ENCODE results near the gene PMEPA1. TPM values are rescaled to one million over a fixed set of nuclear protein-coding genes. Genes with fewer than 3 reads are reported as not detected.
A peak's percentile ranks its signal among the peaks of the same experiment; 100 is the strongest.

The PMEPA1 gene
- total RNA-seq, 2 experiments from 2014 or later, result 15.7 to 18.0 TPM

- peak overlapping the region; percentile 87 for H3K4me3 Mint-ChIP-seq
- H3K4me3 ChIP-seq (ENCODE audit: low read length), result no peak overlapping the region
- peaks cover 88% of the 10 kb centered on the region for H3K4me1 Mint-ChIP-seq (ENCODE audit: low read depth)
- intact Hi-C loops (cut with DNase I, micrococcal nuclease), result loop anchor here in 1 of 2 experiments (2.0 to 10.0 kb wide), 4 partner anchors 33 to 1033 kb away; partner anchors contain the start of genes STX16 and VAPB
- H3K9me3 ChIP-seq (ENCODE audit: control insufficient read depth in 1 of 2, insufficient read depth in 1 of 2, low read length in 2 of 2), result peaks cover 0 to 6% of the 10 kb centered on the region in 2 experiments
- no peaks in the 10 kb centered on the region for H3K27me3 ChIP-seq (ENCODE audit: control insufficient read depth in 1 of 2, insufficient read depth in 2 of 2, low read length in 2 of 2)
- no peak for TF ChIP-seq CTCF (IDR thresholded peaks at IDR 0.05)
- no peaks in the 10 kb centered on the region for H3K36me3 ChIP-seq (ENCODE audit: insufficient read depth, low read length)
- H3K27ac ChIP-seq (ENCODE audit: low read depth in 1 of 2, low read length in 2 of 2), result no peak overlapping the region
- peaks cover 45% of the 10 kb centered on the region for H3K36me3 Mint-ChIP-seq (ENCODE audit: low read depth)
- CTCF ChIA-PET, result interaction anchor here (0.7 to 2.8 kb wide), 15 partner anchors 12 to 465 kb away, joined by 3 to 13 read pairs (median 5); no protein-coding TSS in a partner anchor
- H3K9me3 Mint-ChIP-seq, result peaks cover 3% of the 10 kb centered on the region
- POLR2A ChIA-PET, result interaction anchor here (1.4 to 2.4 kb wide), 3 partner anchors 32 to 88 kb away, joined by 5 to 8 read pairs (median 6); partner anchors contain the start of gene PMEPA1
- ATAC-seq (ENCODE audit: poor library complexity), result no peak
- peak overlapping the region; percentile 84 for H3K27ac Mint-ChIP-seq
- no peaks in the 10 kb centered on the region for H3K27me3 Mint-ChIP-seq
- H3K4me1 ChIP-seq (ENCODE audit: insufficient read depth, low read length), result peaks cover 71% of the 10 kb centered on the region
- no peak for DNase-seq
Measured at GRCh38 chr20:57622201-57622570, 87.6 kb downstream of the PMEPA1 start.

- Histone ChIP-seq H3K36me3 (ENCODE audit: insufficient read depth, low read length) (no peaks in the 10 kb centered on the region), H3K4me3 (ENCODE audit: low read length) (no peak overlapping the region), H3K27ac (ENCODE audit: low read depth in 1 of 2, low read length in 2 of 2) (peak overlapping the region; percentile 78 to 90), H3K9me3 (ENCODE audit: control insufficient read depth in 1 of 2, insufficient read depth in 1 of 2, low read length in 2 of 2) (peaks cover 0 to 6% of the 10 kb centered on the region in 2 experiments), H3K27me3 (ENCODE audit: control insufficient read depth in 1 of 2, insufficient read depth in 2 of 2, low read length in 2 of 2) (no peaks in the 10 kb centered on the region), H3K4me1 (ENCODE audit: insufficient read depth, low read length) (peaks cover 72% of the 10 kb centered on the region)
- Mint-ChIP-seq H3K4me1 (ENCODE audit: low read depth) (peaks cover 89% of the 10 kb centered on the region), H3K9me3 (peaks cover 3% of the 10 kb centered on the region), H3K27me3 (no peaks in the 10 kb centered on the region), H3K27ac (peak overlapping the region; percentile 94), H3K4me3 (peak overlapping the region; percentile 76), H3K36me3 (ENCODE audit: low read depth) (peaks cover 50% of the 10 kb centered on the region)
- ATAC-seq (ENCODE audit: poor library complexity), result no peak
- ChIA-PET CTCF (interaction anchor here (1.2 to 2.8 kb wide), 5 partner anchors 21 to 613 kb away, joined by 3 to 11 read pairs (median 6); no protein-coding TSS in a partner anchor), POLR2A (interaction anchor here (1.7 to 3.4 kb wide), 7 partner anchors 8 to 232 kb away, joined by 7 to 139 read pairs (median 9); no protein-coding TSS in a partner anchor)
- intact Hi-C loops (cut with DNase I, micrococcal nuclease), result loop anchor here in 1 of 2 experiments (2.0 to 10.0 kb wide), 4 partner anchors 33 to 1033 kb away; partner anchors contain the start of genes STX16 and VAPB
- DNase-seq, result peak in 1 of 14 experiments; percentile 34
- no peak for TF ChIP-seq CTCF (IDR thresholded peaks at IDR 0.05)
Measured at GRCh38 chr20:57621421-57622200, 88.2 kb downstream of the PMEPA1 start.

DNA sequence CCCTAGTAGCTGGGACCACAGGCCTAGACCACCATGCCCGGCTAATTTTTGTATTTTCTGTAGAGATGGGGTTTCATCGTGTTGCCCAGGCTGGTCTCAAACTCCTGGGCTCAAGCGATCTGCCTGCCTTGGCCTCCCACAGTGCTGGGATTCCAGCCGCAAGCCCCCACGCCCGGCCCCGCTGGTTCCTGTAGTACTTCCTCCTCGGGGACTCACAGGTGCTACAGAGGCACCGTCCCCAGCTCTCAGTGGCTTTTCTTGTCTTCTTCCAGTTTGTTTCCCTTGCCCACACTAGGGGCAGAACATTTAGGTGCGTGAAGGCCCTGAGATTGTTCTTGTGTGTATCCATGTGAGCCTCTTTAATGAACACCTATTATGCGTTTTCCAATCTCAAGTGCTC, 88.8 kb downstream of the PMEPA1 start:
- Mint-ChIP-seq H3K27ac (peak overlapping the region; percentile 94), H3K4me3 (peak overlapping the region; percentile 76), H3K4me1 (ENCODE audit: low read depth) (peaks cover 86% of the 10 kb centered on the region), H3K27me3 (no peaks in the 10 kb centered on the region), H3K36me3 (ENCODE audit: low read depth) (peaks cover 44% of the 10 kb centered on the region), H3K9me3 (peaks cover 3% of the 10 kb centered on the region)
- DNase-seq (peak in 5 of 14 experiments; percentile 29 to 51 (median 42)), ATAC-seq (ENCODE audit: poor library complexity) (no peak)
- Histone ChIP-seq H3K4me1 (ENCODE audit: insufficient read depth, low read length) (peaks cover 76% of the 10 kb centered on the region), H3K36me3 (ENCODE audit: insufficient read depth, low read length) (no peaks in the 10 kb centered on the region), H3K4me3 (ENCODE audit: low read length) (peak overlapping the region; percentile 71), H3K27ac (ENCODE audit: low read depth in 1 of 2, low read length in 2 of 2) (peak overlapping the region; percentile 78 to 90), H3K9me3 (ENCODE audit: control insufficient read depth in 1 of 2, insufficient read depth in 1 of 2, low read length in 2 of 2) (peaks cover 0 to 6% of the 10 kb centered on the region in 2 experiments), H3K27me3 (ENCODE audit: control insufficient read depth in 1 of 2, insufficient read depth in 2 of 2, low read length in 2 of 2) (no peaks in the 10 kb centered on the region)
- CTCF ChIA-PET, result interaction anchor here (1.2 to 2.8 kb wide), 2 partner anchors 61 to 614 kb away, joined by 3 to 11 read pairs; no protein-coding TSS in a partner anchor
- TF ChIP-seq CTCF (IDR thresholded peaks at IDR 0.05), result no peak
- intact Hi-C loops (cut with DNase I, micrococcal nuclease), result loop anchor here in 1 of 2 experiments (5.0 to 10.0 kb wide), 3 partner anchors 86 to 1034 kb away; partner anchors contain the start of genes STX16 and VAPB
- POLR2A ChIA-PET, result interaction anchor here (1.0 to 3.4 kb wide), 12 partner anchors 8 to 231 kb away, joined by 3 to 139 read pairs (median 10); partner anchors contain the start of gene PMEPA1

Measured in CD4-positive, alpha-beta T cell (primary cell).